Measurements from ENCODE around the gene AGK.

GRCh38 chr7:141619745-141620144 is 68.5 kb downstream of the AGK start:
- no peak for TF ChIP-seq CTCF (IDR thresholded peaks at IDR 0.05)
- no peak for TF ChIP-seq ZFX (IDR thresholded peaks at IDR 0.05; ENCODE audit: borderline replicate concordance)
